NCI-H748 (cell line): ENCODE results near the gene KIF5B.
"Not testable (repeated sequence)": the region's sequence is repeated elsewhere in the genome, so short reads cannot be mapped to it uniquely, and the experiment has no call there.

Source experiments
- DNase-seq: peaks from one replicate; lab custom pipeline; 2025; ENCODE audit not compliant: unreplicated experiment; lab: John Stamatoyannopoulos, UW

Gene KIF5B

DNA sequence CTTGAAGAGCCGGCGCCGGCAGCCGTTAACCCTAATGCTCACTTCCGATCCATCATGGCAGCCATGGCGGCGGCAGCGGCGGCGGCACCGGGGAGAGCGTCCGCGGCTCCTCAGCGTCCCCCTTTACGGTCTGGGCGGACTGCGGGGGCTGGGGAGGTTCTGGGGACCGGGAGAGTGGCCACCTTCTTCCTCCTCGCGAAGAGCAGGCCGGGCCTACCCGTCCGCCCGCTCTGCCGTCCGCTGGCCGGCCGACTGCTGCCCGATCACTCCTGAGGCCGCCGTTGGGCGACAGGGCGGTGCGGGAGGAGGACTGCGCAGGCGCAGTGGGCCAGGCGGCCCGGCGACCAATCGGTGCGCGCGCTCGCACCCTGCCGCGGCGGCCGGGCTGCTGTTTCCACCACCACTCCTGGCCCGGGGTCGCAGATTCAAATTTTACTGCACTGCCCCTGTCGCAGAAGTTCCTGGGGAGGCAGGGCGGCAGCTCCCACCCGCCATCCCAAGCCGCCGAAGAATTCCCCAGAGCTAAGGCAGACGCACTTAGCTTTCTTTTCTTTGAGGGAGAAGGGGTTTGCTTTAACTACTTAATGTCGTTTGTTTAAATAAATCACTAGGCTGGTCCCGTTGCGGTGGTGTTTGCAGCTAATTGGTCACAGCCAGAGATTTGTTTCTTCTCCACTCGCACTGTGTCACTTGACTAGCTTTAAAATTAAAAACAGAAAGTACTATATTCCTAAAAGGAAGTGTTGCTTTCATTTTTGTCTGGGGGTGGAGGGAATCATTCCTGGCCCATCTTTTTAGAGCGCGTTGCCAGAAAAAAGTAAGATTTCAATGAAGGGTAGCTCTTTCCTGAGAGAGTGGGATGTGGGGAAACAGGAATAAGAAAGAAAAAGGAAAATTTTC lies at the start of gene KIF5B:
Gene KIF5B (minus strand): TSS at position 290 of the 900 bp plus-strand sequence. CDS start 452 bp downstream, outside the sequence.
- DNase-seq, result peak; percentile 83

DNA sequence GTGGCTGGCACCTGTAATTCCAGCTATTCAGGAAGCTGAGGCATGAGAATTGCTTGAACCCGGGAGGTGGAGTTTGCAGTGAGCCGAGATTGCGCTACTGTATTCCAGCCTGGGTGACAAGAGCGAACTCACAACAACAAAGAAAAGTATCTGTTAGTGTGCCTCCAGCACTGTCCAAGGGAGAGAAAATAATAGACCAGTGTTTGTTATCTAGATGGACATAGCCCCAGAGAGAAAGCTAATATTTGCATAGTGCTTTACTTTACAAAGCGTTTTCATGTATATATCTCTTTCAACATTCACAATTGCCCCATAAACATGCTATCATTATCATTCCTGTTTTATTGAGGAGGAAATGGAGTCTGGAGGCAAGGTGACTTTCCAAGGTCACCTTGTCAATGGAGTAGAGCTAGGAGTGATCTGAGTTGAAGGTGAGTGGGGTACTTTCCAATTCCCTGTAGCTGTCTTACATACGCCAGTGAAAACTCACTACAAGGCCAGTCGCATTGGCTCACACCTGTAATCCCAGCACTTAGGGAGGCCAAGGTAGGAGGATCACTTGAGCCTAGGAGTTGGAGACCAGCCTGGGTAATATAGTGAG lies 49.7 kb upstream of the KIF5B start:
- DNase-seq, result peak; percentile 86

DNA sequence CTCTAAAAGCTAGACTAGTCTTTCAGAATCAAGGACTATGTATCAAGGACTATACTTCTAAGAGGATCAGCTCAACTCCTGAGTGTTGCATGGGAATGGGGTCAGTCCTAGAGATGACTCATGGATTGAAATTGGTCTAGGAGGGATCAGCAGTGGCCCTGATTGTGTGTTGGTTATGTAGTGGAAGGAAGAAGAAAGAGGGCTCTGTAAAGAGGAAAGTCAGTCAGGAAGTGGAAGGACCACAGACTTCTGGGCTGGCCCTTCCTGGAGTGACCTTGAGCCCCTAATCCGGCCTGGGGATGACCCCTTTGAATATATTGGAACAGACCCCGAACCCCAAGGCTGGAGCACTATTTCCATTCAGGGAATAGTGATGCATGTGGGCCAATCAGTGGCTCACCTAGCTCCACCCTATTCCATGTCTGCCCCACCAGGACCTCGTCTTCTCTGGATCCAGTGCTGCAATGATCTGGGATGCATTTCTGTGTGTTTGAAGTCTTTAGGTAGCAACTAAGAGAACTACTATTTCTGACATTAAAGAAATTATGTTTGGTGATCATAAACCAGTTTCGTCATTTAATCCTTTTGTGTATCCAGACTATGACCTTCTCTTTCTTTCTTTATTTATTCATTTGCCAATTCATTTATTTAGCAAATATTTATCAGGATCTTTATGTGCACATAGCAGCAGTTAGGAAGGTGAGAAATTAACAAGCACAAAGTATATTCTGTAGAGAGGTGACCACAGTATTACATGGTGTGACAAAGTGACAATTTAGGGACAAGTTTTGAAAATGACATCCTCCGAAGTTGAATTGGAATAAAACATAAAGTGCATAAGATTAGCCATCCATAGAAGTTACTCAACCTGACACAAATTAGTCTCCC lies 48.6 kb upstream of the KIF5B start:
- no peak for DNase-seq

DNA sequence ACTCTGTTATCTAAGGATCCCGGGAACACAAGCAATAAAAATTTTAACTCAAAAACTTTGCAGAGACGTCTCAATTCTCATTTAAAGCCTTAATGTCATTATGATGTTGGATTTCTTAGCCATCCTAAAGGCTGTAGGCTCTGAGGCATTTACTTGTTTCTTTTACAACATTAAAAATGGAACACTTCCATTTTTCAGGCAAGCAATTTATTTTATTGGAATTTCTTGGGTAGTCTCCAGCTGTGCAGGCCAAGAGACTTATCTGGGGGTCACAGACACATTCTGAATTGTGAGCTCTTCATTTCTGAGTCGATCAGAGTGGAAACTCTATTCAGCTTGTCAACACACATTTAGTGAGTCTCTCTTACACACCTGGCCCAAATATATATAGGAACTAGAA lies 48.0 kb upstream of the KIF5B start:
- no peak for DNase-seq

DNA sequence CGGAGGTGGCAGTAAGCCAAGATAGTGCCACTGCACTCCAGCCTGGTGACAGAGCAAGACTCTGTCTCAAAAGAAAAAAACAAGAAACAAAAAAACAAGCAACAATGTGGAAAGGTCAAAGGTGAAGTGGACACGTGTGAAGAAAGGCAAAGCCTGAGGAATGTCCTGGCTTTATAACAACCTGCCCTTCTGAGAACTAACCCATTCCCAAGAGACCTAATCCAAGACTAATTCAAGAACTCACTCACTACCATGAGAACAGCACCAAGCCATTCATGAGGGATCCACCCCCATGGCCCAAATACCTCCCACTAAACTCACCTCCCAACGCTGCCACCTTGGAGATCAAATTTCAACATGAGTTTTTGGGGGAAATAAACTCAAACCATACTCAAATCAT lies 47.5 kb upstream of the KIF5B start:
- no peak for DNase-seq

DNA sequence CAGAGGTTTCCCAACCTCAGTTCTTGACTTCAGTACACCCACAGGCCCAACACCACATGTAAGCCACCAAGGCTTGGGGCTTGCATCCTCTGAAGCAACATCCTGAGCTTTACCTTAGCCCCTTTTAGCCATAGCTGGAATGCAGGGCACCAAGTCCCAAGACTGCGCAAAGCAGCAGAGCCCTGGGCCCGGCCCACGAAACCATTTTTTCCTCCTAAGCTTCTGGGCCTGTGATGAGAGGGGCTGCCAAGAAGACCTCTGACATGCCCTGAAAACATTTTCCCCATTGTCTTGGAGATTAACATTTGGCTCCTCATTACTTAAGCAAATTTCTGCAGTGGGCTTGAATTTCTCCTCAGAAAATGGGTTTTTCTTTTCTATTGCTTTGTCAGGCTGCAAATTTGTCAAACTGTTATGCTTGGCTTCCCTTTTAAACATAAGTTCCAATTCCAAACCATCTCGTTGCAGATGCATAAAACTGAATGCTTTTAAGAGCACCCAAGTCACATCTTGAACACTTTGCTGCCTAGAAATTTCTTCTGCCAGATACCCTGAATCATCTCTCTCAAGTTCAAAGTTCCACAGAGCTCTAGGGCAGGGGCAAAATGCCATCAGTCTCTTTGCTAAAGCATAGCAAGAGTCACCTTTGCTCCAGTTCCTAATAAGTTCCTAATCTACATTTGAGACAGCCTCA lies 42.5 kb upstream of the KIF5B start:
- DNase-seq, result not testable (repeated sequence)

DNA sequence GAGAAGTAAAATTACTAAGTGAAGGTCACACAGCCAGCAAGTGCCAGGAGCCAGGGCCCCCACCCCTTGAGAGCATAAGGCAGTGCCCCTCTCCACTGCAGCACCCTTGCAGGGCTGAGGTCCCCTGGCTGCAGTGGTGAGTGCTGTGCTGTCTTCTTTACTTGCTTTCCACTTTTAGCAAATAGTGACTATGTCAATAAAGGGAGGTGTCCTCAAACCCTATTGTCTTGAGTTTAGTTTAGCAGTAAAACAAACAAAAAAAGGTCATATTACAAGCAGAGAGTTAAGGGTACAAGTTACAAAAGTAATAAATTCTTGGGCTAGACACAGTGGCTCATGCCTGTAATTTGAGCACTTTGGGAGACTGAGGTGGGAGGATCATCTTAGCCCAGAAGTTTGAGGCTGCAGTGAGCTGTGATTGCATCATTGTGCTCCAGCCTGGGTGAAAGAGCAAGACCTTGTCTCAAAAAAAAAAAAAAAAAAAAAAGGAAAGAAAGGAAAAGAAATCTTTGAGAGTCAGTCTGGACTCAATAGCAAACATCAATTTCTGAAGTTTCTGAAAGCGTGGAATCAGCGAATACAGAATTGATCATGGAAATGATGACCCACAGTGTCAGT lies 39.0 kb upstream of the KIF5B start:
- no peak for DNase-seq

DNA sequence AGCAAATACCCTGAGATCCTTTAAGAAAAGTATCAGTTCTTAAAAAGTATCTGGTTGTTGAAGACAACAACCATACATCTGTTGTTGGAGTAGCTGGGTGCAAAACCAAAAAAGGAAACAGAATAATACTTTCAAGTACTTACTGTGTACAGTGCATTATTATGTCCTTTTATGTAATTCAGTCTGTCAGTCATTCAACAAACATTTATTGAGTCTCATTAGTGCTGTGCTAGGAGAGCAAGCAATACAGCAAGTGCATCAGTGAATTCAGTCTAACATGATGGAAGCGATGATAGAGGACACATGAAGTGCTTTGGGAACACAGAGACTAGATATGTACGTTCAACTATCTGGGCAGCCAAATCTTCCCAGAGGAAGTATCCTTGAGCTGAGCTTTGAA lies 37.4 kb upstream of the KIF5B start:
- no peak for DNase-seq

DNA sequence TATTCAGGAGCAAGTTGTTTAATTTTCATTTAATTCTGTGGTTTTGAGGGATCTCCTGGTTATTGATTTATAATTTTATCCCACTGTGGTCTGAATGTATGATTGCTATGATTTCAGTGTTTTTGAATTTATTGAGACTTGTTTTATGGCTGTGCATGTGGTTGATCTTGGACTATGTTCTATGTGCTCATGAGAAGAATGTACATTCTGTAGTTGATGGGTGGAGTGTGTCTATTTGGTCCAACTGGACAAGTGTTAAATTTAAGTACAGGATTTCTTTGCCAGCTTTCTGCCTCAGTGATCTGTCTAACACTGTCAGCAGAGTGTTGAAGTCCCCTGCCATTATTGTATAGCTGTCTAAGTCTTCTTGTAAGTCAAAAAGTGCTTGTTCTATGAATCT lies 34.8 kb upstream of the KIF5B start:
- DNase-seq, result no peak

DNA sequence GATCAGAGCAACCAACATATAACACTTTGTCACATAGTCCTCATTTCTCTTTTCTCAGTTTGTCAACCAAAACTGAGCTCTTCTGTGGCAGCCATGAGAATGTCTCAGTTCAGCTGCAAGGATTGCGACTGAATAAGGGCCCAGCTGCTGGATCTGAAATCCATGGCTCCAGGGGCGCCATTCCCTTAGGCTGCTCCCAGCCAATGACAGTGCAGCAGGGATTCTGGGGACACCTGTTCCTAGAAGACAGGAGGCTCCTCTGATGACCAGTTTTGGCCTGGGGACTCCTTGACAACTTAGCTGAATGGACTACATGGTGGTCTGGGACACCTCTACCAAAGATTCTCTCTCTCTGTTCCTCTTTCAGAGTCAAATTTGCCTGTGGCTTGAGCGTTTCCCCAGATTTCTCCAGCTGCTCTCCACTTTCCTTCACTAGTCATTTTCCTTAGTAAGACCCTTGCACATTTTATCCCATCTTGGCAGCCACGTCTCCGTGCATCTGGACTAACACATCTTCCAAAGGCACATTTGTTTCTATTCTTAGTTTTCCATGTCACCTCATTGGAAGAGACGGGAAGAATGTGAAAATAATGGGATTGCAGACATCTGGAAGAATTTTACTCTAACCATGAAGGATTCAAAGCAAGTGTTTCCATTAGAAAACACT lies 28.1 kb upstream of the KIF5B start:
- no peak for DNase-seq

DNA sequence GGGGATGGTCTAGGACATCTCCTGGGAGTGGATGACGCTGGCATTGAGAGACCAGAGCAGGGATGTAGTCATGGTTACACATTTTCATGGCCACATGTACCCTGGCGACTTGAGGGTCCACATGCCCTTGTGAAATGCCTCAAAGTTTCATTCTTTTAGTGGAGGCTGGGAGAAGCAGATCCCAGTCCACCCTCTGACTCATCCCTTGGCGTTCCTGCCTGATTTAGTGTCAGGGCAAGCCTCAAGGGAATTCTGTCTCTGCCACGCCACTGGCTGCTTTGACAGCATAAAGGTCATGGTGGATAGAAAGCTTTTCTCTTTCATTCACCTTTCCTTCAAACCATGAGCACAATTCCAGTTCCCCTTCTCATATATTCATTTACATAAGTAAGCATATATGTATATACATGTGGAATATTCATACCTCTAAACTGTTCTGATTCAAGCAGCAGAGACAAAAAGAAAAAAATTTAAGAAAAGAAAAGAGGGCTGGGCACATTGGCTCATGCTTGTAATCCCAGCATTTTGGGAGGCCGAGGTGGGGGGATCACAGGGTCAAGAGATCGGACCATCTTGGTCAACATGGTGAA lies 21.8 kb upstream of the KIF5B start:
- no peak for DNase-seq

DNA sequence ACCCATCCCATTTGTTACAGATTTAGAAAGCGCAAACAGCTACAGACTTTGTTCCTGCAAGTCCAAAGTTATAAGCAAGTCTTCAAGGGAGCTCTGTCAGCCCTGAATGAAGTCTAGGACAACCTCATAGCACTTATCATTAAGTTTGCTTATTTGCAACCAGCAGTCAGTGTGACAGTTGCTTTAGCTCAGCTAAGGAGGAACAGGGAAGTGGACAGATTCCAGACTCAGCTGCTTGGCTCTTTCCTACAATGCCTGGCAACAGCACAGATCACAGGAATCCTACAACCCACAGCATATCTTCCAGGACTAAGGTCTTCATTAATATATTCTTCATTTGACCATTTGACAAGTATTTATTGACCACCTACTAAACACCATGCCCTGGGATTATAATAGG lies 17.4 kb upstream of the KIF5B start:
- no peak for DNase-seq

DNA sequence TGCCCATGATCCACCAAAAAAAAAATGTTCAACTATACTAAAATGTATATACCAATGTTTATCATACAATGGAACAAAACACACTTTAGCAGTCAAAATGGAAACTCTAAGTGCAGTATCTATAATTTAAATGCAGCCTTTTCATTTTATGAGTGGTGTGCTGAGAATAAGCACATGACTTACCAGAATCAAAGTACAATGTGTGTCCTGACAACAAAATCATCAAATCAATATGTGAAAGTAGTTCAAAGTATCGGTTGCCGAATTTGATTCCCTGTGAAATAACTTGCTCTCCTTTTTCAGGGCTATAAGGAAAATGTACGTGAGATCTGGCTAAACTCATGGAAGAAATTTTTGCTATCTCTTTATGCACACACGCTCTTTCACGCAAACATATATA lies 16.9 kb upstream of the KIF5B start:
- DNase-seq, result no peak

DNA sequence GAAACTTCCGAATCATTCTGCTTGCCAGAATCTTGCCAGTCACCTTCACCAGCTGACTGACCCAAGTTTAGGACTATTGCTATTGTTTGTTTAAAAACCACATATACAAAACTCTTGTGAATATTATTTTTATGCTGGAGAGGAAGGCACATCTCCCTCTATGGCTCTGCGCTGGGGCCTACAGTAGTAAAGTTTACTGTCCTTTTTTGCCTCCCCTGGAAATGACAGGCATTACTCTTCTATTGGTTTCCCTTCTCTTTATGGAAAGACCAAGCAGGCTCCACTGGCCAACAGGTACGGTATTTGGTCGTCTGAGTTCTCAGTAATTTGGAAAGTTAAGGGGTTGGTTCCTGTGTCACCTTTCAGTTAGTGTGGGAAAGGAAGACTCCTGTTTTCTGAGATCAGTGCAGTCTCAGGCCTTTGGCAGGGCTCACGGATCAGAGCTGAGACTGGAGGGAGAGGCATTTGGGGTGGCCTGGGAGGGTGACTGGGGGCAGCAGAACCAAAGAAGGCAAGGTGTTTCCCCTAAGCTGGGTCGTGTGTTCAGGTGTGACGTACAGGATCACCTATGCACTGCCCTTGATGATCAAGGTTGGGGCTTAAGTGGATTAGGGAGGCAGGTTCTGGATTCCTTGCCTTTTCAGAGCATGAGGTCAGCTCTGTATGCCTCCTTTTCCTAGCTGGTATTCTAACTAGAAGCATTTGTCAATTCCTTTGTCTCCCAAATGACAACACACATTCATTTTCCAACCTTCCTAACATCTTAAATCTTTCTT lies 16.0 kb upstream of the KIF5B start:
- no peak for DNase-seq

DNA sequence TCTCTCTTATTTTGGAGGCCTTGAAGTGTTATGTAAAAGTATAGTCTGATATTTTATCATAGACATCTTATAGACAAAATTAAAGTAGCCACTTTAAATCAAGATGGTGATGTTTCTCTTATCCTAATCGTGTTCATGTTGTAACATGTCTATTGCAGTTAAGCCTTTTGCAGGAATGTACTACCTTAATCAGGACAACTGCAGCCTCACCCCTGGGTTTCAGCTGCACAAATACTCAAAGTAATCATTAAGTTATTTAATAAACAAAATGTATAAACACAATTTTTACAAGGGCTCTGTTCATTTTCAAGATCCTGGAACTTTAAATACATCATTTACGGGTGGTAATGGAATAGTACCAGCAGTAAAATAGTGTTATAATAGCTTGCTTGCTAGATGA lies 14.4 kb upstream of the KIF5B start:
- DNase-seq, result peak; percentile 20

DNA sequence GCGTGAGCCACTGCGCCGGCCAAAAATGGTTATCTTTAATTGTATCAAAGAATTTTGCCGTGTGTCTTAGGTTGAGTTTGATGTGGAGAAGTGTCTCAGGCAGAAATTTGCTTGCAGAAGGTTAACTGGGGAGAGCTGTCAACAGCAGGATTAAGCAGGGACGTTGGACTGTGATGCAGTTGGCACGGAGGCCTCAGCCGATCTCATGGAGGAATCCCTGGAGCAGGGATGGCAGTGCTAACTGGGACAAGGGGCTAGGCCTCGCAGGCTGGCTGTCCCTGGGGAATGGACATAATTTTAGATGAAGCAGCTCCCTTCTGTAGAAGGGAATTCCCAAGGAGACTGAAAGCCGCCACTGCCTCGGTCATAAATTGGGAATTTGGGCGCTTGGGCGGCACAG lies 12.3 kb upstream of the KIF5B start:
- no peak for DNase-seq

DNA sequence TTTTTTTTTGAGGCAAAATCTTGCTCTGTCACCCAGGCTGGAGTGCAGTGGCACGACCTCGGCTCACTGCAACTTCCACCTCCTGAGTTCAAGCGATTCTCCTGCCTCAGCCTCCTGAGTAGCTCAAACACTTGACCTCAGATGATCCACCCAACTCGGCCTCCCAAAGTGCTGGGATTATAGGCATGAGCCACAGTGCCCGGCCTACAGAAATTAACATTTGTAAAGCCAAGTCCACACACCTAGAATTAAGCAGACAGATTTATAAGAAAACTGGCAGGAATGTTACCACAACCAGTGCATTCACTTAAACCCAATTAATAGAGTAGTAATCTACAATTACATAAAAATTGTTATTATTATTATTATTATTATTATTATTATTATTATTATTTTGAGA lies 11.7 kb upstream of the KIF5B start:
- DNase-seq, result not testable (repeated sequence)

DNA sequence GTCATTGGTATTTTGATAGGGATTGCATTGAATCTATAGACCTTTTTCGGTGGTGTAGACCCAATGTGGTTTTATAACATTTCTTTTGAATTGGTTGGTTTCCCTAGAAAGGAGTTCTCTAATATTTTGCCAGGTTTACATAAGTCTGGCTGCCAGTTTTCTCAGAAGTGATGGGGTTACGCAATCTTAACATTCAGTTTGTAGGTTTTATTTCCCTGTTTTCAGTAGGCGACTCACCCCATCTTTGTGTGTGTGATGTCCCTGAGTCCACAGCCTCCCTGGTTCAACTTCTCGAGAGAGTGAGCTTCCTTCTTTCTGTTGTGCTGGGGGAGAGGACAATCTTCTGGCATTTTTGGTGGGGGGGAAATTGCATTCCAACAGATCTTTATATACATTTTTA lies 9.6 kb upstream of the KIF5B start:
- DNase-seq, result no peak

DNA sequence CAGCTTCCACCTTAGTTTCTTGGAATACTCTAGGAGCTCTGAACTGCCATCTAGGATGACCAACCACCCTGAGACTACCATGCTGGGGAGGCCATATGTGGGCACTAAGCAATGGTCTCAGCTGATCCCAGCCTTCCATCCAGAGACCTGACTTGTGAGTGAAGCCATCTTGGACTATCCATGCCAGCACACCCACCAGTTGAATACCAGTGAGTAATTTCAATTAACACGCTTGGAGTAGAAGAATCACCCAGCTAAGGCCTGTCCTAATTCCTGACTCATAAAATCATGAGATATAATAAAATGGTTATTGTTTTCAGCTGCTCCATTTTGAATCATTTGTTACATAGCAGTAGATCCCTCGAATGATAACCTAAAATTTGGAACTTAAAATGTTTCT lies 5.2 kb upstream of the KIF5B start:
- no peak for DNase-seq
